LNCAP (cell line): Measurements from ENCODE around the gene ZNF446.

Source experiments
- TF ChIP-seq, protein P1 (sequence below): fragments of 450-650 bp; IDR thresholded peaks from 2 replicates; pipeline ENCODE4 v1.5.1; 2017; ENCODE audit warnings: mild to moderate bottlenecking

ZNF446 gene

DNA sequence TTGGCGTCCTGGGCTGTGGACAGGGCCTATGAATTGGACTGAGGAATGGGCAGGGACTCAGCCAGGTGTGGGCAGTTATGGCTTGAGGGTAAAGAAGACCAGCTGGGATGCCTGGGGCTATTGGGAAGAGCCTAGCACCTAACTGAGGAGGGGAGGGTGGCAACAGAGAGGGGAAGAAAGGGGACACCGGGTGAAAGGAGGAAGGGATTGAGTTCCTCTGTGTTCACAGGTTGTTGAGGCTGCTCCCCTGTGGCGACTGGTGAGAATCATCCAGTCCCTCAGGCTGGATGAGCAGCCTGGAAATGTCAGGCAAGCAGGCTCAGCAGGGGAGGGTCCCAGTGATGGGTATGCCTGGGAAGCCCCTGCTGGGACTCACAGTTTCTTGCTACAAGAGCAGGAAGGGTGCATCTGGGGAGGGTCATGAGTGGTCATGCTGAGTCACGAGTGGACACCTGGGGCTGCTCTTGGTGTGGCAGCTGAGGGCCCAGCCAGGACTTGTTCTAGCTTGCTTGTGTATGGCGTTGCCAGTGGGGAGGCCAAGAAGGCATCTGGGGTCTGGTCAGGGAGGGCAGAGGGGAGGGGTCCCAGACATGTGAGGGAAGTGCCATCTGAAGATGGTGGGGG lies 7.8 kb upstream of the ZNF446 start:
- TF ChIP-seq, protein P1, sequence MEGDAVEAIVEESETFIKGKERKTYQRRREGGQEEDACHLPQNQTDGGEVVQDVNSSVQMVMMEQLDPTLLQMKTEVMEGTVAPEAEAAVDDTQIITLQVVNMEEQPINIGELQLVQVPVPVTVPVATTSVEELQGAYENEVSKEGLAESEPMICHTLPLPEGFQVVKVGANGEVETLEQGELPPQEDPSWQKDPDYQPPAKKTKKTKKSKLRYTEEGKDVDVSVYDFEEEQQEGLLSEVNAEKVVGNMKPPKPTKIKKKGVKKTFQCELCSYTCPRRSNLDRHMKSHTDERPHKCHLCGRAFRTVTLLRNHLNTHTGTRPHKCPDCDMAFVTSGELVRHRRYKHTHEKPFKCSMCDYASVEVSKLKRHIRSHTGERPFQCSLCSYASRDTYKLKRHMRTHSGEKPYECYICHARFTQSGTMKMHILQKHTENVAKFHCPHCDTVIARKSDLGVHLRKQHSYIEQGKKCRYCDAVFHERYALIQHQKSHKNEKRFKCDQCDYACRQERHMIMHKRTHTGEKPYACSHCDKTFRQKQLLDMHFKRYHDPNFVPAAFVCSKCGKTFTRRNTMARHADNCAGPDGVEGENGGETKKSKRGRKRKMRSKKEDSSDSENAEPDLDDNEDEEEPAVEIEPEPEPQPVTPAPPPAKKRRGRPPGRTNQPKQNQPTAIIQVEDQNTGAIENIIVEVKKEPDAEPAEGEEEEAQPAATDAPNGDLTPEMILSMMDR, result no peak

DNA sequence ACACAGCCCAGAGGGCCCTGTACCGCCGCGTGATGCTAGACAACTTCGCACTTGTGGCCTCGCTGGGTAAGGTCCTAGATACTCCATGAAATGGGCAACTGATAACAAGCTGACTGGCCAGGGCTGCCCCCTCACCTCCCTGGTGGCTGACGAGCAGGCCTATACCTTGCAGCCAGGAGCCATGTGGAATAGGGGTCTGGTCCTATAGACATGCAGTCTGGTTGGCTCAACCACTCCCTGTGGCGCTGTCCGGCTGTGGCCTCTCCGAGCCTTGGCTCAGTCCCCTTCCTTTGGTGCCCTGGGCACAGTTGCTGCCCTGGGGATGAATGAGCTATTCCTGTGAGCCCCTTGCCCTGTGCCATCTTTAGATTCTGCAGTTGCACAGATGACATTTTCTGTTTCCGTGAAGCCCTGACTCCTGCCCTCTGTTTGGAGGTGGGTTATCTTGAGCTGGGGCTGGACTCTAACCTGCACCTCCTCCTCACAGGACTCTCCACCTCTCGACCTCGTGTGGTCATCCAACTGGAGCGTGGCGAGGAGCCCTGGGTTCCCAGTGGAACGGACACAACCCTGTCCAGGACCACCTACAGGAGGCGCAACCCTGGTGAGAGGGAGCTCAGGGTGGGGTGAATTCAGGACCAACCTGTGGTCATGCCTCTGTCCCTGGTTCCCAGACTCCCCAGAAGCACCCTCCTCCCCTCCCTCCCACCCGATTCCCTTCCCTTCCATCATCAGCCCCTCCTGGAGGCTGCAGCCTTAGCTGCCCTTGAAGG lies 6.7 kb upstream of the ZNF446 start:
- TF ChIP-seq, protein P1, result no peak

DNA sequence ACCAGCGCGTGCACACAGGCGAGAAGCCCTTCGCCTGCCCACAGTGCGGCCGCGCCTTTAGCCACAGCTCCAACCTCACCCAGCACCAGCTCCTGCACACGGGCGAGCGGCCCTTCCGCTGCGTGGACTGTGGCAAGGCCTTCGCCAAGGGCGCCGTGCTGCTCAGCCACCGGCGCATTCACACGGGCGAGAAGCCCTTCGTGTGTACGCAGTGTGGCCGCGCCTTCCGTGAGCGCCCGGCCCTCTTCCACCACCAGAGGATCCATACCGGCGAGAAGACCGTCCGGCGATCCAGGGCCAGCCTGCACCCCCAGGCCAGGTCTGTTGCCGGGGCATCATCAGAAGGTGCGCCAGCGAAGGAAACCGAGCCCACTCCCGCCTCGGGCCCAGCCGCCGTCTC lies 4.4 kb upstream of the ZNF446 start:
- TF ChIP-seq, protein P1, result no peak

DNA sequence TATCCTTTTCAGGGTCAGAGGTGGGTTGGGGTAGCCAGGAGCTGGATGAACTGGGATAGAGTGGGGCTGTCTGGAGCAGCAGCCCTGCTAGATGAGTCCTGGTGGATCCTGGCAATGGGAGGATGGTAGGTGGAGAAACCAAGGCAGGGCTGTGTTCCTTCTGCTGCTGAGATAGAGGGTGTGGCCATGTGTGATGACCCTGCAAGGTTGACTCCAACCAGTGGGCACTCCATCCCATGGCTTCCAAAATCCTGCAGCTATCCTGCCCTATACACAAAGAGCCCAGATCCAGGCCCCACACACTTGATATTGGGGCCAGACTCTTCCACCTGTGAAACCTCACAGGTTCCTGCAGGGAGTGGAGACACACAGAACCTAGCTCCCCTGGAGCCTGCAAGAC lies 2.4 kb upstream of the ZNF446 start:
- TF ChIP-seq, protein P1, result no peak

DNA sequence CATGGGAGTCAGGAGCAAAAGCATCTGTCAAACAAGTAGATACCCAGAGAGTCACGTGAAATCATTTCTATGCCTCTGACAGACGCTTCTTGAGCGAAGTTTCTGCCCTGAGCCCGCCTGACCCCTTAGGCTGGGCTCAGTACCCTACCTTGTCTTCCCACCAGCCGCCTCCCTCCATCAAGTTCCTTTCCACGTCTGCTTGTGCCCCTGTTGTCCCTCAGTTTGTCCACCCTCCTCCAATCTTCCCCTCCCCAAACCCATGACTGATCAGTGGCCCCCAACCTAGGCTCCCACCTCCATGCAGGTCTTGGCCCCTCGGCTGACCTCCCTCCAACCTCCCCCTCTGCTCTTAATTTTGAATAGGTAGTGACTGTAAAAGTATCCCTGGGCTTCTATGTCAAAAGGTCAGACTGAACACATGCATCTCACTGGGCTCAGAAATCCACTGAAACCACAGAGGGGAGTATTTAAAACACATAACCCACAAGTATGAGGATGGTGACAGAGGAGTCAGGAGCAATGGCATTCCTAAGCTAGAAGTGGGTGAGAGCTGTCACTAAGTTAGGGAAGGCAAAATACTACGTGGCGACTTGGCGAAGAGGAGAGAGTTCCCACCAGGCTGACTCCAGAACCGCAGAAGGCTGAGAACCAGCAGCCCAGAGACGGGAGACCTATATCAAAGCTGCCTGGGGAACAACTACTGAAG lies 1.7 kb upstream of the ZNF446 start:
- TF ChIP-seq, protein P1, result no peak

DNA sequence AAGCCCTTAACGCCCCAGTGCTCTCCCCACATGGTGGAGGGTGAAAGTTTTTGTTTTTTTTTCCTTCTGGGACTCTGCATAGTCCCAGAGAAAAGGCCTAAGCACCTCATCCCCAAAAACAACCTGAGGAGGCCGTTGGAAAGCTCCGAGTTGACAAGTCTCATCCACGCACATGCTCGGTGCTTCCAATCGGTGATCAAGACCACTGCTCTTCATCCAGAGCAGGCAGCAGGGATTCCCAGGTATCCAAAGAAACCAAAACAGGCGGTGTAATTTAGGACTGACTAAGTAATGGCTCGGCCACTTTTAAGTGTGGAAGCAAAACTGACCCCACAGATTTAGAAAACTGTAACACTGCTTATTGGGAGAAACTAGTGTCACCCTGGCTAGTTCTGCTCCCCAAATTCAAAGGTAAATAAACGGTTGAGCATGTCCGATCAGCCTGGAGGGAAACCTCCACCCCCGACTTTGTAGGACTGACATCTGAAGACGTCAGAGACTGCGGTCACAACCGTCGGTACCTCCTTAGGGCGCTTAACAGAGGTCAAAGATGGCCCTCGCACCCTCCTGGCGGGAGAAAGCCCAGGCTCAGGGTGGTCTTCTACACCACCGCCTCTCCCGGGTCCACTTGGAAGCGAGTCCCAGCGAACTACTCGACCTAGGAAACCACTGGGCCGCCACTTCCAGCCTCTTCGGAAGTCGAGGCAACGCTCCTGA lies 997 bp upstream of the ZNF446 start:
- TF ChIP-seq, protein P1, result no peak

DNA sequence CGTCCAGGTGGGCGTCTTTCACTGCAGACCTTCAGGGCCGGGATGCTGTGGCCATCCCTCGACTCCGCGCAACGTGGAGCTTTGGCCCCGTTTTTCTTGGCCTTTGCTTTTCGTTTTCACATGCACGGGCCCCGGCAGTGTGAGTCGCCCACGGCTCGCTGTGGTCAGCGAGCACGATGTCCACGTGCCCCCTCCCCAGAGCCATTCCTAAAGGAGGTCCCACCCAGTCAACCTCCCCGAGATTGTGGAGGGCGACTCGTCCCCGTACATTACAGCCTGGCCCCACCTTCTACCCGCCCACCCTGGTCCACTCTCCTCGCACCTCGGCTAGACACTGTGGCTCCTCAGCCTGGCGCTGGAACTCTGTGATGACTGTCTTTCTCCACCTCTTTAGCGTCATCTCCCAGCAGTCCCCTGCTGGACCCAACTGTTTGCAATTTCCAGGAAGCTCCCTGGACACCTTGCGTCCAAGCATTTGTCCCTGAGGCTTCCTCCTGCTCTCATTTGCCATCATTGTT lies 405 bp downstream of the ZNF446 start:
- TF ChIP-seq, protein P1, result no peak
